ACC112 (cell line): ENCODE data around the gene NKD1.

Experiments
- H2AFZ ChIP-seq: fragments of 200-600 bp; sonication (generic); one replicate; pipeline ENCODE4 v1.6.0; 2017; ENCODE audit warnings: antibody characterized with exemption, low read length; ENCODE audit not compliant: unreplicated experiment
- H3K27ac ChIP-seq: fragments of 200-600 bp; sonication (generic); 2 replicates; pipeline ENCODE4 v1.5.1; 2014; ENCODE audit warnings: low read depth, mild to moderate bottlenecking, antibody characterized with exemption, low read length, moderate library complexity
- H3K27me3 ChIP-seq: fragments of 200-600 bp; sonication (generic); 2 replicates; pipeline ENCODE4 v1.6.1; 2014; ENCODE audit warnings: mild to moderate bottlenecking, antibody characterized with exemption, low read length, moderate library complexity, mixed read lengths; ENCODE audit not compliant: insufficient read depth
- H3K36me3 ChIP-seq: fragments of 200-600 bp; sonication (generic); 2 replicates; pipeline ENCODE4 v1.6.1; 2016; ENCODE audit warnings: mild to moderate bottlenecking, antibody characterized with exemption, low read length, moderate library complexity, mixed read lengths; ENCODE audit not compliant: insufficient read depth
- H3K4me1 ChIP-seq: fragments of 200-600 bp; sonication (generic); one replicate; pipeline ENCODE4 v1.6.1; 2016; ENCODE audit warnings: low read length, mixed read lengths; ENCODE audit not compliant: insufficient read depth, unreplicated experiment, control insufficient read depth
- H3K4me3 ChIP-seq: fragments of 200-600 bp; sonication (generic); 2 replicates; pipeline ENCODE4 v1.5.1; 2014; ENCODE audit warnings: mild to moderate bottlenecking, low read depth, low read length
- H3K79me2 ChIP-seq: fragments of 200-600 bp; sonication (generic); one replicate; pipeline ENCODE4 v1.6.0; 2016; ENCODE audit warnings: low read length; ENCODE audit not compliant: control insufficient read depth, unreplicated experiment, insufficient read depth

The NKD1 gene

DNA sequence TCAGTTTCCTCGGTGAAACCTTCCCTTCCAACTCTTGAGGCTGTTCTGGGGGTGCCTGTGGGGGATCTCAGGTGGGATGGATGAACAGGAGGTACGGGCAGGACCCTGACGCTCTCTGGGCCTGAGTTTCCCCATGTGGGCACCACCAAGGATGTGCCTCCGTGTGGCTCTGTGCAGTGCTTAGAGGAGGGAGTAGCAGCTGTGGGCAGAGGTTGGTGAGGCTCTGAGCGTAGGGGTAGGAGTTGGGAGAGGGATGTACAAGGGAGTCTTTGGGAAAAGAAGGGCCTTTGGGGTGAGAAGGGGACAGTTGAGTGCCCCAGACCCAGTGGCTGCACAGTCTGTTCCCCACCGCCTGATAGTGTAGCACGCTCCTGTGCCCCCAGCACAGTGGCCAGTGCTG is 73.8 kb downstream of the NKD1 start:
- H3K27me3 ChIP-seq = peaks cover 11% of the 10 kb centered on the region
- H3K4me3 ChIP-seq = no peak overlapping the region
- H3K36me3 ChIP-seq = no peaks in the 10 kb centered on the region
- no peaks in the 10 kb centered on the region for H3K4me1 ChIP-seq
- H3K79me2 ChIP-seq = no peaks in the 10 kb centered on the region
- no peak overlapping the region for H3K27ac ChIP-seq
- no peak overlapping the region for H2AFZ ChIP-seq

DNA sequence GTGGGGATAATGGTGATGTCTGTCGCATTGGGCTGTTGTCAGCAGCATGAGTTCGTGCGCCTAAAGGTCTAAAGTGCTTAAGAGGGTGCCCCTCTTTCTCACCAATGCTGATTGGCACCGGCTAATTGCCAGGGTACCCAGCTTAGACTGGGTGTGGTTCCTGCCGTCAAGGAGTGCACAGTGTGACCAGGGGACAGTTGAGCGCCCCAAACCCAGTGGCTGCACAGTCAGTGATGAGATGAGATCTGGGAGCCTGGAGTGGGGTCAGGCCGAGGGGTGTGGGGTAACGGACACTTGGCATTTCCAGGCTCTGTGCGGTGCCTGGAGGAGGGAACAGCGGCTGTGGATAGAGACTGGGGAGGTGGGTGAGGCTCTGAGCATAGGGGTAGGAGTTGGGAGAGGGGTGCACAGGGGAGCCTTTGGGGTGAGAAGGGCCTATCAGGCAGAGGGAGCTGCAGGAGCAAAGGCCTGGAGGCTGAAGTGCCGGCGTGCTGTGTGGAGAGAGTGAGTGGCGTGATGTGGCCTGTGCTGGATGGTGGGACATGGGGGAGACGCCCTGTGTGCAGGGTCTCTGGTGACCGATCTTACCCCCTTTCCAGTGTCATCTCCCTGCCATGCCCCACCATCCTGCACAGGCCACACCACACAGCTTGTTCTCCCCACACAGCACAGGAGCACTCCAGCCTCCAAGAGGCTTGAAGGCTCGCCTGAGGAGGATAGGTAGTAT is 74.6 kb downstream of the NKD1 start:
- Histone ChIP-seq H3K4me3 (no peak overlapping the region), H3K4me1 (no peaks in the 10 kb centered on the region), H3K79me2 (no peaks in the 10 kb centered on the region), H3K27ac (no peak overlapping the region), H3K36me3 (no peaks in the 10 kb centered on the region), H3K27me3 (peaks cover 15% of the 10 kb centered on the region), H2AFZ (no peak overlapping the region)

DNA sequence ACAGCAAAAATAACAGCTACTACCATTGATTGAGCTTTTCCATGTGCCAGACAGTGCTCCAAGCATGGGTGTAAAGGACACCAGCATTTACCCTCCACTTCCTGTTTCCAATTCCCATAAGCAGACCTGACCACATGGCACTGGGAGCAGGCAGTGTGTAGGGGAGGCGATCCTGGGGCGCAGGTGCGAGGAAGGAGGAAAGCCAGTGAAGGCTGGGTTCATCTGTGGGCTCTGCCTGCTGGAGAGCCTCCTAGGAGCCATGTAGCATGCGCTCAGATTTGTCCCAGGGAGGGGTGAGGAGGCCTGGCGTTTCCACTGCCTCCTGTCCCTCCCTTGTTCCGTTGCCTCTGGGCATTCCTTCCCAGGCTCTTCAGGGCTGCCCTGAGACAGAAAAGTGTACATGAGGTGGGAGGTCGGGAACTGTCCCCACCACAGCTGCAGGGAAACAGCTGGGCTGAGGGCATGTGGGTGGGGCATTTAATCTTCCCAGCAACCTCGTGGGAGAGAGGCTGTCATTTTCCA is 76.3 kb downstream of the NKD1 start:
- no peak overlapping the region for H2AFZ ChIP-seq
- H3K4me1 ChIP-seq = no peaks in the 10 kb centered on the region
- H3K36me3 ChIP-seq = no peaks in the 10 kb centered on the region
- H3K79me2 ChIP-seq = no peaks in the 10 kb centered on the region
- peaks cover 24% of the 10 kb centered on the region for H3K27me3 ChIP-seq
- no peak overlapping the region for H3K27ac ChIP-seq
- H3K4me3 ChIP-seq = no peak overlapping the region

DNA sequence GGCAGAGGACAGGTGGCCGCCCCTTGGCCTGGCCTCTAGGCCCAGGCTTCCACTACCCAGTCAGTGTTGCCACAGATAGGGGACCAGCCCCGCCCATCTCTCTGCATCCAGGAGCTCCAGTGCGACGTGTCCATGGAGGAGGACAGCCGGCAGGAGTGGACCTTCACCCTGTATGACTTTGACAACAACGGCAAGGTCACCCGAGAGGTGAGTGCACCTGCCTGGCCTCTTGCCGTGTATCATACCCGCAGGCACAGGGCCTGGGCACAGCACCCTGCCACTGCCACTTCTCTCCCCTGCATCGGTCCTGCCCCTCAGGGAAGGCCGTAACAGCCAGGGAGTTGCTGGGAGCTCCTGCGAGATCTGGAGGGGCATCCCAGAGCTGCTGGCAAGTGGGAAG is 77.2 kb downstream of the NKD1 start:
- Histone ChIP-seq H3K4me3 (no peak overlapping the region), H3K27me3 (peaks cover 32% of the 10 kb centered on the region), H3K79me2 (no peaks in the 10 kb centered on the region), H2AFZ (no peak overlapping the region), H3K4me1 (no peaks in the 10 kb centered on the region), H3K27ac (no peak overlapping the region), H3K36me3 (no peaks in the 10 kb centered on the region)

DNA sequence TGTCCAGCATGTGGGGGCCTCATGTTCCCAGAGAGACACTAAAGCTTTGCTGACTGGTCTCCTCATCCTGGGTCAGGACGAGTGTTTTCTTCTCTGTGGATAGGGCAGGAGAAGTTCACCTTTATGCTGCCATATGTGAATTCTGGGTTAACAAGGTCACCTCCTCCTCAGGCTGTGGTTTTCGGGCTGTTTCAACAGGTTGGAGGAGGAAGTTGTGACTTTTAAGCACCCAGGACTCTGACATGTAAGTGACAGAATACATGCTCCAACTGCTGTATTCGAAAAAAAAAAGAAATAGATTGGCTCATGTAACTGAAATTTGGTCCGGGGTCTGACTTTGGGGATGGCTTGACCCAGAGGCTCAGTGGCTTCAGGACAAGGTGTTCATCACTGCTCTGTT is 78.7 kb downstream of the NKD1 start:
- Histone ChIP-seq H3K27ac (no peak overlapping the region), H3K79me2 (no peaks in the 10 kb centered on the region), H3K36me3 (no peaks in the 10 kb centered on the region), H2AFZ (no peak overlapping the region), H3K27me3 (peaks cover 38% of the 10 kb centered on the region), H3K4me3 (no peak overlapping the region), H3K4me1 (no peaks in the 10 kb centered on the region)

DNA sequence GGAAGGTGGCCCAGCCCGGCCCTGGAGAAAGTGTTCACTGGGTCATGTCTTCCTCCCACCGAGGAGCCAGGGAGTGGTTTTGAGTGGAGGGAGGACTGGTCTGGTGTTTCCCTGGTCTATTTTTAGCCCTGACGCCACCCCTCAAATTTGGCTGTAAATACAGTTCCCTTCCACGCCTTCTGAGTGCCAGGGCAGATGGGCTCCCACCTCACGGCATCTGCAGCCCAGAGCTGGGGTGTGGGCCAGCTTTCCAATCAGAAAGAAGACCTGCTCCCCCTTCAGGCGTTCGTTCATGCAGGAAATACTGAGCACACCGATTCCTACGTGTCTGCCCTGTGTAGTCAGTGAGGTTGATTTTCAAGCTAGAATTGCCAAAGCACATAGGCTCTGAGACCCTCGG is 79.2 kb downstream of the NKD1 start:
- H3K36me3 ChIP-seq = no peaks in the 10 kb centered on the region
- H2AFZ ChIP-seq = no peak overlapping the region
- peaks cover 38% of the 10 kb centered on the region for H3K27me3 ChIP-seq
- H3K4me1 ChIP-seq = no peaks in the 10 kb centered on the region
- H3K4me3 ChIP-seq = no peak overlapping the region
- no peak overlapping the region for H3K27ac ChIP-seq
- no peaks in the 10 kb centered on the region for H3K79me2 ChIP-seq

DNA sequence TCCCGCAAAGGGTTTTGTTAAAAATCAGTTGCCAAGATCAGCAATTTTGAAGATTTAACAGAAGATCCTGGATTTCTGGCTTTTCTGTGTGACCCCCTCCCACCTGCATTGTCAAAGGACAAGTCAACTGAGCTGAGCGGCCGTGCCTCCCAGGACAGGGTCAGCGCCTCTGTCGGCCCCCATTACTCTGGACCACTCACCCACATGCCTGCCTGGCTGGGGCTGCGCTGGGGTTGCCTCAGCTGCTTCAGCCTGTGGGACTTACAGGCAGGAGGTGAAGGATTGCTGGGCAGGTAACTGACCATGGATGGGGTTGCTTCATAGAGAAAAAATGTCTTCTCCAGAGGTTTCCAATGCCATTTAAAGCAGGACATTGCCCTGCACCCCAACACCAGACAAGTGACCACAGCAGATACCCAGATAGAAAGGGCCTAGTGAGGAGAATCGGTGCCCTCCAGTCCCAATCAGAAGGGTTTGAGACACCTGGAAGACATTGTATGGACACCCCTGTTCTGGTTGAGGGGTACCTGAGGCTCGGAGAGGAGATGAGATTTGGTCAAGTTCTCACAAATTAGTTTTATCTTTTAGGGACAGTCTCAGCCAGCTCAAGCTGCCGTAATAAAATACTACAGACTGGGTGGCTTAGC is 80.1 kb downstream of the NKD1 start:
- Histone ChIP-seq H3K36me3 (no peaks in the 10 kb centered on the region), H3K27me3 (peaks cover 38% of the 10 kb centered on the region), H3K4me1 (no peaks in the 10 kb centered on the region), H3K4me3 (no peak overlapping the region), H3K27ac (no peak overlapping the region), H2AFZ (no peak overlapping the region), H3K79me2 (no peaks in the 10 kb centered on the region)

DNA sequence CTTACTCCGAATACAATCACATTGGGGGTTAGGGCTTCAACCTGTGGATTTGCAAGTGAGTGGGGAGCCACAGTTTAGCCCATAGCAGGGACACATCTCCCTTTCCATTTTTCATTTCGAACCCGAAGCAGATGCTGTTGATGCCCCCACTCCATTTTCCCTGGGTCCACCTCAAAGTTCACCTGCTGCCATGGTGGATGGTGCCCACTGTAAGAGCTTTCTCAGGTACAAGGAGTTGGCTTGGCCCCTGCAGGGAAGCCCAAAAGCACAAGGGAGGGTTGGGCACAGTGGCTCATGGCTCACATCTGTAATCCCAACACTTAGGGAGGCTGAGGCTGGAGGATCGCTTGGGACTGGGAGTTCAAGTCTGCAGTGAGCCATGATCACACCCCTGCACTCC is 81.1 kb downstream of the NKD1 start:
- H3K4me1 ChIP-seq = no peaks in the 10 kb centered on the region
- H3K4me3 ChIP-seq = no peak overlapping the region
- H2AFZ ChIP-seq = no peak overlapping the region
- no peaks in the 10 kb centered on the region for H3K36me3 ChIP-seq
- peaks cover 43% of the 10 kb centered on the region for H3K27me3 ChIP-seq
- H3K27ac ChIP-seq = no peak overlapping the region
- H3K79me2 ChIP-seq = no peaks in the 10 kb centered on the region

DNA sequence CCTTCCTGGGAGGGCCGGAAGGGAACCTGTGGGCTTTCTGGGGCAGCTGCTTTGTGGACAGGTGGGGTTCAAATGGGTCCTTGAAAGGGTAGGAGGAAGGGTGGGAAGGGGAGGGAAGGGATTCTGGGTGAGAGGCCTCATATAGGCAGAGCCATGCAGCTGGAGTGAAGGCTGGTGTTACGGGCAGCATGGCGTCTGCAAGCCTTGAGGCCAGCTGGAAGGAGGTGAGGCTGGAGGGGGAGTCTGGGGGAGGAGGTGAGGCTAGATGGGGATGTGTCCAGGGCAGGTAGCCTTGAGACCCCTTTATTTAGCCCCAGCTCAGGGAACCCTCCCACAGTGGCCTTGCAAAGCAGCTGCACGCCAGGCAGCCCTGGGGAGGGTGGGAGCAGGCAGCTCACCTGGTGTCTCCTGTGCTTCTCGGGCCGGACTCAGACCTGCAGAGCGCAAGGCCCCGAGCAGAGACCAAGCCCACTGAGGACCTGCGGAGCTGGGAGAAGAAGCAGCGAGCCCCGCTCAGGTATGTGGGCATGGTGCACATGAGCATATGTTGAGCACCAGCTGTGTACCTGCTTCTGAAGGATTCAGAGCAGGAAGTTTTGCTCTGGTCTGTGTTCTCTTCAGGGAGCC is 82.3 kb downstream of the NKD1 start:
- Histone ChIP-seq H3K27me3 (peaks cover 52% of the 10 kb centered on the region), H2AFZ (no peak overlapping the region), H3K27ac (no peak overlapping the region), H3K4me3 (no peak overlapping the region), H3K4me1 (no peaks in the 10 kb centered on the region), H3K79me2 (no peaks in the 10 kb centered on the region), H3K36me3 (no peaks in the 10 kb centered on the region)

DNA sequence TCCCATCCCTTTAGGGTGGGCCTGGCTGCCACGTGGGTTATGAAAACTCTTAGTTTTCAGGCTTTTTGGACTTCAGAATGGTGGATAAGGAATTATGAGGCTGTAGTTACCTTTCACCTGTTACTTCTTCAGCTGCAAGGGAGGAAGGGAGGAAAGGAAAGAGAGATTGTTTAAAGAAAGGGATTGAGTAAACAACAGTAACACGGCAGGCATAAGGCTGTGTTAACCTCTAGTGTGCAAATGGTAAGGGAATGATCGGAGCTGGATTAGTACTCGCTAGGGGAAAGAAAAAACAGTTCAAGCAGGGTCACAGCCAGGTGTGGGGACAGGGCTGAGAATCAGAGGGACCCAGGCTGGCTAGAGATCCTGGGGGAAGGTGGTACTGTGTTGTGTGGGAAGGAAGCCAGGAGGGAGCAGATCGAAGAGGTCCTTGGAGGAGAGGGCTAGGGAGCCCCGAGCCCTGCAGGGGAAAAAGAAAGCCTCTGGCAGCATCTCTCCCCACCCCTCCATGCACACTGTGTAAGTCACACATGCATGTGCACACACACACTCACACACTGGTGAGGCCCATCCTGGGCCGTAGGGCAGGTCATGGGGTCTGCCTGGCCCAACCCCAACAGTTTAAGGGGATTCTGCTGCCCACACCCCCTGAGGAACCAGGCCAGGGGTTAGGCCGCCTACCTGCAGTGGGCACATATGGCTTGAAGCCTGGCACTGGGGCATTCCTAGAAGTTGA is 83.2 kb downstream of the NKD1 start:
- no peak overlapping the region for H3K4me3 ChIP-seq
- H2AFZ ChIP-seq = no peak overlapping the region
- no peak overlapping the region for H3K27ac ChIP-seq
- H3K36me3 ChIP-seq = no peaks in the 10 kb centered on the region
- H3K79me2 ChIP-seq = no peaks in the 10 kb centered on the region
- H3K4me1 ChIP-seq = no peaks in the 10 kb centered on the region
- peaks cover 47% of the 10 kb centered on the region for H3K27me3 ChIP-seq
